HG02623 (cell line): ENCODE results near the gene BABAM2.

Source experiments
- ATAC-seq: cut with Tn5 transposase; IDR thresholded peaks from one replicate; pipeline ENCODE4 v1.9.1; 2021; ENCODE audit warnings: moderate library complexity; ENCODE audit not compliant: unreplicated experiment

Gene BABAM2

GRCh38 chr2:28269019-28269784 lies 378.7 kb downstream of the BABAM2 start:
- no peak for ATAC-seq

GRCh38 chr2:28270456-28271152 lies 380.1 kb downstream of the BABAM2 start:
- ATAC-seq, result no peak

DNA sequence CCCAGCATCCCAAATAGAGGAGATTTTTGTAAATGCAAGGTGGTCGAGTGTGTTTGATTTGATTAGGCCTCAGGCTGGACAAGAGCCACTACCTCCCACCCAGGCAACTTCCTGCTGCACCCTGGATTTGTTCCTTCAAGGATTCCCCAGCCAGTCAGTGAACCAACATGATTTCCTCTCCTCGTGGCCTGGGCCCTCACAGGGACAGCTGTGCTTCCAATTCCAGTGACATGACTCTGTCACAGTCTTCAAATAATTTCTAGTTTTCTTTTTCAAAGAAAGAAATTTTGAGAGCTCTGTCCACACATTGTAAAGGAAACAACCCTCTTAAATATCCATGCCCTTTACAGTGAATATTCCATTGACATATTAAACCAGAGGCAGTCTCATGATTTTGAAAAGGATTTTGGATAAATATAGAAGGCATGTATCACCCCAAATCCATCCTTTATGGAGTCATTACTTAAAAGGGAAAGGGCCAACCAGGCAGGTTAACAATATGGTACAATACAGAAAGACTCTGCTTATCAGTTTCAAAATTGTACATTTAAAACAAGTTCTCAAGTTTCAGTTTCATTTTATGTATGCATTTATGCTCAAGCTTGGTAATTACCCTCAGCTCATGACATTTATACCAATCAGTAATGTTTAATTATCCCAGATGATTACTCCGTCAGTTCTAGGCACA lies 380.8 kb downstream of the BABAM2 start:
- ATAC-seq, result no peak

GRCh38 chr2:28271919-28272250 lies 381.4 kb downstream of the BABAM2 start:
- ATAC-seq, result no peak

GRCh38 chr2:28273751-28274150 lies 383.2 kb downstream of the BABAM2 start:
- ATAC-seq, result no peak

GRCh38 chr2:28274911-28275685 lies 384.6 kb downstream of the BABAM2 start:
- no peak for ATAC-seq

DNA sequence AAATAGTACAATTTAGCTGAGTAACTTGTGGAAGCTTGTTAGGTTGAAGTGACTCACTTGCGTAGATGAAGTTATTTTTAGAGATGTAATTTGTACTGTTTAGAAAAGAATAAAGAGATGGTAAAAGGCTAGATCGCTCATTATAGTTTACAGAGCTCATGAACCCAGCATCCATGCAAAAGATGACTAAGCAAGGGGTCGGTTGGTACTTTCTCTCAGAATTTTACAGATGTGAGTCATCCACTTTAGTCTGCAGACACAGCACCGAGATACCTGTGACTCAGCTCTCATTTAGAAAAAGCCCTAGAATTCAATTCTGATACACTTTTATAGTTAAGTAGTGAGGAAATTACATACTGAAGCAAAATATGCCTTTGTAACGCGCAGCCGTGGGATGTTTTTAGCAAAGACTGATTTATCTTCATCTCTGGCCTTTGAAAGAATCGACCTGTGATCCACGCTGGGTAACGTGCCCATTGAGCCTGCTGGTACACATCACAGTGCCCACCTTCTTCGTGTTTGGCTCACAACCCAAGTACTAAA lies 385.6 kb downstream of the BABAM2 start:
- no peak for ATAC-seq

DNA sequence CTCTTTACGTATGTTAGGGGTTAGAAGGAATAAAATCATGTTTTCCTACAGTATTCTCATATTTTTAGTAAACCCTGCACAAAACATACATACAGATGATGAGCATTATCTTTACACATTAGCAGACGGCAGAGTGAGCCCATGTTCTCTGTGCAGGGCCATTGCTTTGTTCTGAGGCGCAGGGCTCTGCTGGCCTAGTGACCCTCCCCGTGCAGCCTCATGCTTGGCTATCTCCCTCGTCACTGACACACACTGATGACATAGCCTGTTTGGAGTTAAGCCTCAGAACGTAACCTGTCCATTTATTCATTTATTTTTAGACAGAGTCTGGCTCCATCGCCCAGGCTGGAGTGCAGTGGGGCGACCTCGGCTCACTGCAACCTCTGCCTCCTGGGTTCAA lies 386.3 kb downstream of the BABAM2 start:
- no peak for ATAC-seq

GRCh38 chr2:28277466-28277865 lies 386.9 kb downstream of the BABAM2 start:
- no peak for ATAC-seq

DNA sequence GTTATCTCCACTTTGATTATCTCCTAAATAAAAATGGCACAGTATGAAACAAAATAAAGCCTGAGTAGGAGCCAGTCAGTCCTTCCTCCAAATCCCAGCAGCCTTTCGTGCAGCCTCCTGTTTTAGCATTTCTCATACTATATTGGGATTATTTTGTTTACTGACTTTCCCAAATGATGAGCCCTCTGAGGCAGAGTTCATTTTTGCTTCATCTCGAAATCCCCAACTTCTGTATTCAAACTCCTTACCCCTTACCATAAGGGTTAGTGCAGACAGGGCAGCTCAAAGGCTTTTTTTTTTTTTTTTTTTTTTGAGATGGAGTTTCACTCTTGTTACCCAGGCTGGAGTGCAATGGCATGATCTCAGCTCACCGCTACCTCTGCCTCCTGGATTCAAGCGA lies 388.8 kb downstream of the BABAM2 start:
- ATAC-seq, result no peak

DNA sequence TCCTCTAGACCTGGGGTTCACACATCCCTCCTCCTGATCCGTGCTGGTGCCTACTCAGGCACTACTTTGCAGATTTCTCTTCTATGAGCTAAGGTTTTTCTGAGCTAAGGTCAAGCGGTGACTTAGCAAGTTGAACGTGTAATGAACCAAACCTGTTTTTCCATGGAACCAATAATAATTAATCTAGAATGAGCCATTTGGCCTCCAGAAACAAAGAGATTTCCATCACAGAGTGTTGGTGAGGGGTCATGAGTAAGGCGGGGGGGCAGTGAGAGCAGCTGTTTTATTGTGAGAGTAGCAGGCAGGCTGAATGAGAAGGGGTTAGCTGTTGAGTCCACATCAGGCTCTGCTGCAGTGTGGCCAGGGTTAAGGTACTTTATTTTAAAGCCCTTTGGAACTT lies 390.1 kb downstream of the BABAM2 start:
- no peak for ATAC-seq

DNA sequence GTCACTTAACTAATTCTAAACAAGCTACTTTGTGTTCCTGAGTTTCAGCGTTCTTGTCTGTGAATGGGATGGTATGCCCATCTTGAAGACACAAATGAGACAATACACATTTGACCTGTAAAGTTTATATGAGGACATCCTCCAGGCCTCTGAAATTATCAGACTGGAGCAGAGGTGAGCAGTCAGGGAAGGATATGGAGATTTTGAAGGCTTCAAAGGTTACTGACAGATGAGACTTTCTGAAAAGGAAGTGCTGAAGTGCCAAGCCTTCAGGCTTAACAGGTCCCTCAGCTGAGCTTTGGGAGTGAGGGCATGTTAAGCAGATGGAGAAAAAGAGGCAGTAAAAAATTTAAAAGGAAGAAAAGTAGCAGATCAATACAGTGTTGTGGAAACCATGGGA lies 391.2 kb downstream of the BABAM2 start:
- ATAC-seq, result no peak

DNA sequence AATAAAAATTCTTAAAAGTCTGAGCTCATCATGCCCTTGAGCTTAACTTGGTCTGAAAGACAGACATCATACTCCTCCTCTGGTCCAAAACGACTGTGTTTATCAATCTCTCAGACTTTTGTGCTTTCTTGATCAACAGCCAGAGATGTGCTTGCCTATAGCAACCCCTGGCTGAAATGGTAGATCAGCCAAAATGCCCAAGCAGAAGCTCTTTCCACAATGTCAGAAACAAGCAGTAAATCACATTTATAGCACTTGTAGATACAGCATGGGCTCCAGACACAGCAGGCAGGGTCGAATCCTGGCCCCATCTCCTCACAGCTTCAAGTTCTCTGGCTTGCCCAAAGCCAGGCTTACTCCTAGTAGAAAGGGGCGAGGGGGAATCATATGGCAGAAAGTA lies 391.7 kb downstream of the BABAM2 start:
- ATAC-seq, result no peak

- no peak for ATAC-seq
These were observed 392.5 kb downstream of the BABAM2 start for GRCh38 chr2:28282861-28283646.

- ATAC-seq, result no peak
These were observed 393.3 kb downstream of the BABAM2 start for GRCh38 chr2:28283861-28284260.

DNA sequence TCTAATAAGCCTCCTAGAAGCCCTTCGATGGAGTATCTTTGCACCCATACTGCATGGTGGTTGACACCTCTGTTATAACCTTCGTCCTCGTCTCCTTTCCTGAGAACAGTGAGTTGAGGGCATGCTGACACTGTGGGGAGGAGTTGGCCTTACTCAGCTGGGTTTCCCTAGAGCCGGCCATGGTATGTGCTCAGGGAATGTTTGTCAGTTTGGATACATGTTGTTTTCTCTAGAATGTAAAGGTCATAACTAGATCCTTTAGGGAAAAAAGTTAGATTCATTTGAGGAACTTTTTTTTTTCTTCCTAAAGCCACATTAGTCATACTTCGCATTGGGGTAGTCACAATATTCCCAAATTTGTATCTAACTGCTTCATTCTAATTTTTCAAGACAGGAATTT lies 396.1 kb downstream of the BABAM2 start:
- no peak for ATAC-seq

GRCh38 chr2:28287256-28287915 lies 396.9 kb downstream of the BABAM2 start:
- ATAC-seq, result no peak

DNA sequence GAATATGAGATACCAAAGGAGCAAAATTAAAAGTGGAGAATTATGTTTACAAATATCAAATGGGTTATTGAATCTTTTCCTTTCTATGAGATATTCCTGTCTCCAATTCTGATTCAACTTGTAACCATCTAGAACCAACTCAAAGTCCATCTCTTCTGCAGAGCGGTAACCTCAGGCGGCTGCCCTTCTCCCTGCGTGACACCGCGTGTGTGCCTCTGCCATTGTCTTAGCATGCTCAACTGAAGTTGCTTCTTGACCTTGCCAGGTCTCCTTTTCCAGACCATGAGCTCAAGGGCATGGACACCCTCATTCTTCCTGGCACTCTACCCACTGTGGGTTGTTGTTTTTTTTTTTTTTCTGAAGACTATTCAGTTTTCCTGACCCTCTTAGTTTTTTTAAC lies 398.1 kb downstream of the BABAM2 start:
- no peak for ATAC-seq

DNA sequence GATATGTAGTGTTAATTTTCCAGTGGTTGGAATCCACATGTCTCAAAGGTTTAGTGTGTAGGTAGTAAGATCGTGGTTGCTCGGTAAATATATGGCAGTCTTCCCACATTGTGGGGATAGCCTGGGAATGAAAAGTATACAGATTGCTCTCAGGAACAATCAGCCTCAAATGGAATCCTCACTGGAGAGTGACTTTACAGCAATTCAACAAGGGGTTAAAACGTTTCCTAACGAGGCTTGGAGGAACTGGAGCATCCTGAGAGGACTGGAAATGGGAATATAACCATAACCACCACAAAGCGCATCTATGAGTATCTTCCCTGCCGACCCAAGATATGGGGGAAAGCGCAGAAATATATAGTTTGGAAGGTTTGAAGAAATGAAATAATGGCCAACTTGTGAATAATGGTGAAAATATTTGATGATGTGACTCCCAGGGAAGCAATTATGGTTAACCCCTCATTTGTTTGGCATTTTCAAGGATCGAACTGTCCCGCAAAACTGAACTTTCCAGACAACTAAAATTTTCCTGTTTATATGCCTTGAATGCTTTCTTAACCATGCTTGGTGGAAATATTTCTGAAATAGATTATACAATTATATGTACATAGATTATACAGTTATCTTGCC lies 401.4 kb downstream of the BABAM2 start:
- ATAC-seq, result no peak
